Measurements from ENCODE around the gene GALNT1.
A peak's percentile ranks its signal among the peaks of the same experiment; 100 is the strongest.

Gene GALNT1

GRCh38 chr18:35582899-35583558, 1.5 kb downstream of the GALNT1 start:
- DNase-seq (ENCODE audit: low spot score): no peak

- no peak for DNase-seq (ENCODE audit: low spot score)
Observed at GRCh38 chr18:35584735-35585134, 3.2 kb downstream of the GALNT1 start.

- DNase-seq (ENCODE audit: low spot score): no peak
Observed at GRCh38 chr18:35585608-35586007, 4.1 kb downstream of the GALNT1 start.

DNA sequence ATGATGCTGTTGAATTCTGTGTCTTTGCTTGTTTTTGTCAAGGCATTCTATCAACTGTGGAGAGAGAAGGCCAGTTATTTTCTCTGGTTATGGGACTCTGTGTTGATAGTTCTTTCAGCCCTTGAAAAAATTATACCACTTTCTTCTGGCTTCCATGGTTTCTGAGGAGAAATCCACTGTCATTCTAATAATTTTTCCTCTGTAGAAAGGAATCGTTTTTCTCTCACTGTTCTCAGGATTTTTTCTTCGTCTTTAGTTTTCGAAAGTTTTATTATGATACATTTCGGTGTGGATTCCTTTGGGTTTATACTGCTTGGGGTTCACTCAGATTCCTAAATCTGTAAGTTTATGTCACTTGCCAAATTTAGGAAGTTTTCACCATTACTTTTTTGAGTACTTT, 6.6 kb downstream of the GALNT1 start:
- DNase-seq (ENCODE audit: low spot score): no peak

GRCh38 chr18:35588995-35589394, 7.5 kb downstream of the GALNT1 start:
- DNase-seq (ENCODE audit: low spot score): peak; percentile 32

DNA sequence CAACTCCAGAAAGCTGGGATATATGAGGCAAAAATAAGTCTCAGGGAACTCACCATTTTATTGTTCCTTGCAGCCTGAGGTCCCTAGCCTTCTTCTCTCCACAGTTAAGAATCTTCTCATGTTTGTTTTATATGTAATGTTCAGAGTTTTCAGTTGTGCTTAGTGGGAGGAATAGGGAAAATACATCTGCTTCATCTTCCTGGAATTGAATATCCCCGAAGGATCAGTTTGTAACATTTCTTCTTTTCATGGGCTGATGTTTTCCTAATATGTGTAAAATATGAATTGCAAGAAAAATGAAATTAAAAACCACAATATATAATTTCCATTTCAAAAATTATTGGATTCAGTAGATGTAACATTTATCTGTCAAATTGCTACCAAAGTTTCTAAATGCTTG, 8.0 kb downstream of the GALNT1 start:
- no peak for DNase-seq (ENCODE audit: low spot score)

- no peak for DNase-seq (ENCODE audit: low spot score)
Observed at GRCh38 chr18:35590935-35591334, 9.4 kb downstream of the GALNT1 start.

GRCh38 chr18:35592298-35592697, 10.8 kb downstream of the GALNT1 start:
- no peak for DNase-seq (ENCODE audit: low spot score)

DNA sequence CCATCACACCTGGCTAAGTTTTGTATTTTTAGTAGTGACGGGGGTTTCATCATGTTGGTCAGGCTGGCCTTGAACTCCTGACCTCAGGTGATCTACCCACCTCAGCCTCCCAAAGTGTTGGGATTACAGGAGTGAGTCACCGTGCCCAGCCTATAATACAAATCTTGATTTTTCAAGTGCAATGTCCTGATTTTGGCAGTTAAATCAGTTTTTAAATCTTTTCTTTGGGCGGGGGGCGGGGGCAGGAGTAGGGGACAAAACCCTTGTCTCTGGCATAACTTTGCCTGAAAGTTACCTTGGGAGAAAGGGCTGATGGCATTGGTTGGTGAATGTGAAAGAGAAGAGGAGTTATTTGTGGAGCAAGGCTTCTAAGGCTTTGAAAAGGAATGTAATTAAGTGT, 12.3 kb downstream of the GALNT1 start:
- DNase-seq (ENCODE audit: low spot score): no peak

- DNase-seq (ENCODE audit: low spot score): no peak
Observed at GRCh38 chr18:35597758-35598157, 16.2 kb downstream of the GALNT1 start.

DNA sequence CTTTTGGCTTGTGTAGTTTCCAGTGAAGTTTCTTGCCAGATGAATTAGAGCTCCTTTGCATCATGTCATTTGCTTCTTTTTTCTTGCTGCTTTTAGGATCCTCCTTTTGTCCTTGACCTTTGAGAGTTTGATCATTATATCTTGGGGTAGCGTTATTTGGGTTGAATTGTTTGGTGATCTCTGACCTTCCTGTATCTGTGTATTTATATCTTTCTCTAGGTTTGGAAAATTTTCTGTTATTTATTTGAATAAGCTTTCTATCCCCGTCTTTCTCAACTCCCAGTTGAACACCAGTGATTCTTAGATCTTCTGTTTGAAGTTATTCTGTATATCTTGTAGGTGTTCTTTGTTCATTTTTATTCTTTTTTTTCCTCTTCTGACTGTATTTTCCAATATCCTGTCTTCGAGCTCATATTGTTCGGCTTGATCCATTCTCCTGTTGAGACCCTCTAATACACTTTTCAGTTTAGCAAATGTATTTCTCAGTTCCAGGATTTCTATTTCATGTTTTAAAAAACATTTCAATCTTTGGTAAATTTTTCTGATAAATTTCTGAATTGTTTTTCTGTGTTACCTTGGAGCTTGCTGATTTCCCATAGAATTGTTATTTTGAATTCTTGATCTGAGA, 20.8 kb downstream of the GALNT1 start:
- DNase-seq (ENCODE audit: low spot score): no peak

- DNase-seq (ENCODE audit: low spot score): no peak
Observed at GRCh38 chr18:35603008-35603407, 21.5 kb downstream of the GALNT1 start.

- DNase-seq (ENCODE audit: low spot score): no peak
Observed at GRCh38 chr18:35603528-35603927, 22.0 kb downstream of the GALNT1 start.

GRCh38 chr18:35604369-35604768, 22.8 kb downstream of the GALNT1 start:
- no peak for DNase-seq (ENCODE audit: low spot score)

GRCh38 chr18:35605686-35606417, 24.3 kb downstream of the GALNT1 start:
- DNase-seq (ENCODE audit: low spot score): no peak

DNA sequence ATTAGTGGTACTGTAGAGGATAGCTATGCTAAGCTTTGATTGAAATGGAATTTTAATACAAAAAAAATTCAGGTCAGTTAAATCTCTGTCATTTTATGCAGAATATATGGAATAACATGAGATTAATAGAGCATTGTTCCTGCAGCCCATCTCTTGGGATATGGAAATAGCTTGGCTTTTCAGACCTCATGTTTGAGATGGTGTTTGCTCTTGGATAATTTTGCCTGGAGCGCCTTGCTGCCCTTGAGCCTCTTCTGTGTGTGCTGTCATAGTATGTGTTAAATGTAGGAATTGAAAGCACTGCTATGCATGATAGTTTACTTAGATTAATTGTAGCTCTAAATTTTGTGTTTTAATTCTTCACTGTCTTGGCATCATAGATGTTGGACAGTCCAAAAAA, 27.7 kb downstream of the GALNT1 start:
- no peak for DNase-seq (ENCODE audit: low spot score)

DNA sequence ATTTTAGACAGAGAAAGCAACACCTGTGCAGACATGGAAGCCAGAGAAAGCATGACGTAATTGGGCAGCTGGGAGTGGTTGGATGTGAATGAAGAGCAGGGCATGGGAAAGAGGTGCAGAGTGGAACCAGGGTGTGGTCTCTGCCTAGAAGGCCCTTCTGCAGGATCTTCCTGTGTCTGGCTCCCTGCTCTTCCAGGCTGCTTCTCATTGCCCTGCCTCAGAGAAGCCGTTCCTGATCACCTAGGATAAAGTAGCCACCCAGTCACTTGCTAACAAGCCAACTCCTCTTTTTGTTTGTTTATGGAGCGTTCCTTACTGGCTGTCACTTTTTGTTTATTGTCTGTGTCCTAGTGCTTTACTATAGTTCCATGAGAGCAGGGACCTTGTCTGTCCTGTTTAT, 28.5 kb downstream of the GALNT1 start:
- DNase-seq (ENCODE audit: low spot score): no peak

DNA sequence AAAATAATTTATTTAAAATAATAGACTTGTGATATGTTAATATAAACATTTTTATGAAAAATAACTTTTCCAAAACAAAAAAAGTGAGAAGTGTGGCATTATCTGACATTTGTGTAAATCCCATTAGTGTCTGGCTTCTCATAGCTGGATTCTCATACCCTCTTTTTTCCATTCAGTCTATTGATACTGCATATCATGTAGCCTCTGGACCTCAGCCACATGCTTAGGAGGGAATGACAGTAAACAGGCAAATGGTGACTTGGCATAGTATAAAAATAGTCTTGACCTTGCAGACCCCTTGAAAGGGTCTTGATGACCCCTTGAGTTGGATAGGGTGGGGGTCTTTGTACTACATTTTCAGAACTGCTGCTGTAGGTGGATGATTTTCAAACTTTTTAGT, 29.2 kb downstream of the GALNT1 start:
- DNase-seq (ENCODE audit: low spot score): no peak

GRCh38 chr18:35611518-35611917, 30.0 kb downstream of the GALNT1 start:
- DNase-seq (ENCODE audit: low spot score): no peak

DNA sequence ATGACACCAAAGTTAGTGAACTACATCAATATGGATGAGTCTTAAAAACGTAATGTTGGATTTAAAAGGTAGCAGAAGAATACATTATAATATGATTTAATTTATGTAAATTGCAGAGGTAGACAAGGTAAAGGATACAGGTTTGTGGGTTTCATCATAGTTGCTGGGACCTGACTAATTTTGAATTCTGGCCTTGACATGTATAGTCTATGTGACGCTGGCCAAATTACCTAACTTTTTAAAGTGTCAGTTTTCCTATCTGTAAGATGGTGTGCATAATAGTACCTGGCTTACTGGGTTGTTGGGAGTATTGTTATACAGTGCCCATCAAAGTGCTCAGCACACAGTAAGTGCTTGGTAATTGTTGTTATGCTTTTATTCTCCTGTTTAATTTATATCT, 34.5 kb downstream of the GALNT1 start:
- no peak for DNase-seq (ENCODE audit: low spot score)

GRCh38 chr18:35616664-35617423, 35.3 kb downstream of the GALNT1 start:
- peak; percentile 24 for DNase-seq (ENCODE audit: low spot score)

DNA sequence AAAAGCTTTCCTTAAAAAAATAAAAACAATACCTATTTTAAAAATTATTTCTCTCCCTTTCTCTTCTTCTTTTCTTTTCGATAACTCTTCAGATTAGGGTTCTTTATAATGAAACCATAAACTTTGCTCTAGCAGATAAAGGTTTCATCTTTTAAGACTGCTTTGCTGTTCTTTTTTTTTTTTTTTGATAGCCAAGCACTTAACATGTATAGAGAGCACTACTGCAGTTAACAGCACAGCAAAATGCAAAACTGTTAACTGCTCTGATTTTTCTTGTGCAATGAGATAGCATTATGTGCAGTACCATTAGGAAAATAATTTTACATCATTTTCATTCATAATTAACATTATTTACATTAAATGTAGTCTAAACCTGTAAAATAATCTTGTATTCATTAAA, 36.3 kb downstream of the GALNT1 start:
- no peak for DNase-seq (ENCODE audit: low spot score)

DNA sequence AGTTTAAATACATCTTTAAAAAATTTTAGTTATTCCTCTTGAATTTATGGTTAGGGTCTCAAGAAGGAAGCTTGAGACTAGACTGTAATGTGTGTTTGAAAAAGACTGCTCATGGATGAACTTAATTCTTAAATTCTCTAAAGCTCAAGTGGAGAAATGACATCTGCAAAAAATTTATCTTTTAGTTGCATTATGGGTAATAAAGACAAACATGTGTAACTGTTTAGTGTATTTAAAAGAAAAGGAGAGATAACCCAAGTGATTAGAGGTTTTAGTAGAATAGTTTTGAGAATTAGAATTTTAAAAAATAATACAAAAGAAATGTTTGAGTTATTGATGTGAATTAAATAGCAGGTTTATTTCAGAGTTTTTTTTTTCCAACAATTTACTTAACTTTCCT, 36.7 kb downstream of the GALNT1 start:
- DNase-seq (ENCODE audit: low spot score): no peak
